HepG2 (cell line): Measurements from ENCODE around the gene LLGL2. TPM values are rescaled to one million over a fixed set of nuclear protein-coding genes. Genes with fewer than 3 reads are reported as not detected.

Source experiments
- DNMT1 ChIP-seq: sonication (generic); formaldehyde crosslinking; IDR thresholded peaks from 2 replicates; pipeline ENCODE4 v1.5.1; 2020; ENCODE audit warnings: mild to moderate bottlenecking, missing genetic modification reagents
- DPF2 ChIP-seq: sonication (generic); formaldehyde crosslinking; IDR thresholded peaks from 2 replicates; pipeline ENCODE4 v1.4.0; 2020; ENCODE audit warnings: mild to moderate bottlenecking, low read depth, missing genetic modification reagents, borderline replicate concordance
- FOSL1 ChIP-seq: sonication (generic); formaldehyde crosslinking; IDR thresholded peaks from 2 replicates; pipeline ENCODE4 v1.9.0; 2021; ENCODE audit warnings: missing genetic modification reagents, borderline replicate concordance
- FOXA1 ChIP-seq, 2 experiments: fragments of 450-650 bp in 1 of 2; sonication (generic) in 1 of 2; formaldehyde crosslinking in 1 of 2; IDR thresholded peaks; 2 replicates each; pipeline versions ENCODE4 v1.4.0 to v1.6.1; 2016 to 2020; ENCODE audit warnings: missing genetic modification reagents in 1 of 2
- FOXO1 ChIP-seq: sonication (generic); formaldehyde crosslinking; IDR thresholded peaks from 2 replicates; pipeline ENCODE4 v1.4.0; 2020; ENCODE audit warnings: missing genetic modification reagents
- MEIS2 ChIP-seq: sonication (generic); formaldehyde crosslinking; IDR thresholded peaks from 2 replicates; pipeline ENCODE4 v1.9.0; 2021; ENCODE audit warnings: mild to moderate bottlenecking, missing genetic modification reagents
- MTA1 ChIP-seq: sonication (generic); formaldehyde crosslinking; IDR thresholded peaks from 2 replicates; pipeline ENCODE4 v1.4.0; 2020; ENCODE audit warnings: missing genetic modification reagents, mild to moderate bottlenecking, borderline replicate concordance
- MYC ChIP-seq: sonication (generic); formaldehyde crosslinking; IDR thresholded peaks from 2 replicates; pipeline ENCODE4 v1.9.0; 2021; ENCODE audit warnings: missing genetic modification reagents, borderline replicate concordance
- NFE2L1 ChIP-seq: sonication (generic); formaldehyde crosslinking; IDR thresholded peaks from 2 replicates; pipeline ENCODE4 v1.4.0; 2020; ENCODE audit warnings: missing genetic modification reagents, mild to moderate bottlenecking, borderline replicate concordance
- NR3C1 ChIP-seq: sonication (generic); formaldehyde crosslinking; IDR thresholded peaks from 2 replicates; pipeline ENCODE4 v1.4.0; 2020; ENCODE audit warnings: missing genetic modification reagents
- PCBP1 ChIP-seq: fragments of 200-400 bp; formaldehyde crosslinking; IDR thresholded peaks from 2 replicates; pipeline ENCODE4 v1.6.1; 2017; ENCODE audit warnings: mild to moderate bottlenecking, low read depth, low read length, borderline replicate concordance
- SOX5 ChIP-seq: IDR thresholded peaks from 2 replicates; pipeline ENCODE4 v1.6.1; 2016; ENCODE audit warnings: borderline replicate concordance
- TCF7L2 ChIP-seq: IDR thresholded peaks from 2 replicates; pipeline ENCODE4 v1.6.1; 2011; ENCODE audit warnings: mild to moderate bottlenecking, low read depth, low read length, moderate library complexity
- TFDP1 ChIP-seq: IDR thresholded peaks from 2 replicates; pipeline ENCODE4 v1.6.1; 2016; ENCODE audit warnings: missing compliant biosample characterization, missing genetic modification reagents, borderline replicate concordance
- ZBTB21 ChIP-seq: sonication (generic); formaldehyde crosslinking; IDR thresholded peaks from 2 replicates; pipeline ENCODE4 v1.4.0; 2020; ENCODE audit warnings: missing genetic modification reagents
- ZFP37 ChIP-seq: sonication (generic); formaldehyde crosslinking; IDR thresholded peaks from 2 replicates; pipeline ENCODE4 v1.4.0; 2020; ENCODE audit warnings: missing genetic modification reagents, borderline replicate concordance
- ZNF17 ChIP-seq: sonication (generic); formaldehyde crosslinking; IDR thresholded peaks from 2 replicates; pipeline ENCODE4 v1.5.0; 2020; ENCODE audit warnings: mild to moderate bottlenecking, missing genetic modification reagents
- ZNF256 ChIP-seq: sonication (generic); formaldehyde crosslinking; conservative IDR thresholded peaks from 2 replicates; pipeline ENCODE4 v1.4.0; 2020; ENCODE audit warnings: missing genetic modification reagents
- ZNF451 ChIP-seq: sonication (generic); formaldehyde crosslinking; IDR thresholded peaks from 2 replicates; pipeline ENCODE4 v1.5.0; 2020; ENCODE audit warnings: mild to moderate bottlenecking, missing genetic modification reagents
- ZNF589 ChIP-seq: sonication (generic); formaldehyde crosslinking; conservative IDR thresholded peaks from 2 replicates; pipeline ENCODE4 v1.8.0; 2022; ENCODE audit warnings: mild to moderate bottlenecking, moderate library complexity, missing genetic modification reagents
- ZNF619 ChIP-seq: sonication (generic); formaldehyde crosslinking; IDR thresholded peaks from 2 replicates; pipeline ENCODE4 v1.4.0; 2020; ENCODE audit warnings: mild to moderate bottlenecking, missing genetic modification reagents
- ZNF720 ChIP-seq: sonication (generic); formaldehyde crosslinking; IDR thresholded peaks from 2 replicates; pipeline ENCODE4 v1.4.0; 2020; ENCODE audit warnings: missing genetic modification reagents
- ZNF792 ChIP-seq: IDR thresholded peaks from 2 replicates; pipeline ENCODE4 v1.6.1; 2016
- ZNF841 ChIP-seq: sonication (generic); formaldehyde crosslinking; IDR thresholded peaks from 2 replicates; pipeline ENCODE4 v1.8.1; 2023; ENCODE audit warnings: missing genetic modification reagents, borderline replicate concordance
- ZSCAN20 ChIP-seq: sonication (generic); formaldehyde crosslinking; IDR thresholded peaks from 2 replicates; pipeline ENCODE4 v1.4.0; 2020; ENCODE audit warnings: missing genetic modification reagents, mild to moderate bottlenecking, borderline replicate concordance
- polyA plus RNA-seq, 8 experiments: library from polyadenylated mRNA; depleted of rRNA in 3 of 8; stranded (reverse) in 7 of 8; unstranded in 1 of 8; fragments of >200 nt; fragmentation: Illumina TruSeq in 4 of 8; extraction: Trizol in 4 of 8; gene quantifications; 2 replicates each; pipeline versions ENCODE4 v1.2.1 to v1.2.3, GENCODE V29; 2011 to 2016; ENCODE audit warnings: low read depth in 4 of 8, missing spikeins in 1 of 8, mixed read lengths in 1 of 8; ENCODE audit not compliant: insufficient read depth in 1 of 8
- total RNA-seq, 5 experiments: library from RNA; depleted of rRNA; stranded (reverse); fragments of >200 nt; fragmentation: Illumina TruSeq; extraction: Trizol; gene quantifications; 2 replicates each; pipeline ENCODE4 v1.2.3, GENCODE V29; 2016; ENCODE audit warnings: low read depth in 1 of 5
- TF ChIP-seq, protein P1 (sequence below): sonication (generic); formaldehyde crosslinking; IDR thresholded peaks from 2 replicates; pipeline ENCODE4 v1.5.0; 2020; ENCODE audit warnings: mild to moderate bottlenecking, missing genetic modification reagents, borderline replicate concordance
- TF ChIP-seq, protein P2 (sequence below): sonication (generic); formaldehyde crosslinking; IDR thresholded peaks from 2 replicates; pipeline ENCODE4 v1.4.0; 2020; ENCODE audit warnings: mild to moderate bottlenecking, missing genetic modification reagents
- TF ChIP-seq, protein P3 (sequence below): sonication (generic); formaldehyde crosslinking; IDR thresholded peaks from 2 replicates; pipeline ENCODE4 v1.5.0; 2020; ENCODE audit warnings: missing genetic modification reagents

Gene LLGL2
- total and polyA plus RNA-seq, 2 of the 13 experiments (the other 11 are each of a cell fraction or from before 2014, with no cell fraction given) = 83.0 to 86.7 TPM

- TF ChIP-seq ZFP37 (CRISPR knock-in tag) (no peak), ZSCAN20 (no peak), ZNF841 (no peak), DNMT1 (CRISPR knock-in tag) (0 out of 2 replicates have a peak, but pooled peaks have one; percentile 20), NFE2L1 (no peak), ZNF720 (CRISPR knock-in tag) (no peak), MTA1 (peak; percentile 41; the same call in 1 of the 2 replicates), FOSL1 (CRISPR knock-in tag) (no peak), SOX5 (CRISPR knock-in tag) (0 out of 2 replicates have a peak, but pooled peaks have one; percentile 39), MEIS2 (no peak), TFDP1 (CRISPR knock-in tag) (no peak), DPF2 (CRISPR knock-in tag) (no peak), FOXA1 (IDR thresholded peaks at IDR 0.05) (no peak), FOXA1 (CRISPR knock-in tag; IDR thresholded peaks at IDR 0.05) (peak; percentile 56), ZNF619 (no peak), ZBTB21 (CRISPR knock-in tag) (no peak), ZNF256 (CRISPR knock-in tag) (no peak), ZNF451 (no peak), NR3C1 (CRISPR knock-in tag) (no peak), ZNF792 (CRISPR knock-in tag) (no peak), TCF7L2 (no peak), PCBP1 (0 out of 2 replicates have a peak, but pooled peaks have one; percentile 27), ZNF17 (CRISPR knock-in tag) (no peak), FOXO1 (CRISPR knock-in tag) (no peak), MYC (CRISPR knock-in tag) (peak; percentile 38), ZNF589 (CRISPR knock-in tag) (no peak)
- TF ChIP-seq, protein P1, sequence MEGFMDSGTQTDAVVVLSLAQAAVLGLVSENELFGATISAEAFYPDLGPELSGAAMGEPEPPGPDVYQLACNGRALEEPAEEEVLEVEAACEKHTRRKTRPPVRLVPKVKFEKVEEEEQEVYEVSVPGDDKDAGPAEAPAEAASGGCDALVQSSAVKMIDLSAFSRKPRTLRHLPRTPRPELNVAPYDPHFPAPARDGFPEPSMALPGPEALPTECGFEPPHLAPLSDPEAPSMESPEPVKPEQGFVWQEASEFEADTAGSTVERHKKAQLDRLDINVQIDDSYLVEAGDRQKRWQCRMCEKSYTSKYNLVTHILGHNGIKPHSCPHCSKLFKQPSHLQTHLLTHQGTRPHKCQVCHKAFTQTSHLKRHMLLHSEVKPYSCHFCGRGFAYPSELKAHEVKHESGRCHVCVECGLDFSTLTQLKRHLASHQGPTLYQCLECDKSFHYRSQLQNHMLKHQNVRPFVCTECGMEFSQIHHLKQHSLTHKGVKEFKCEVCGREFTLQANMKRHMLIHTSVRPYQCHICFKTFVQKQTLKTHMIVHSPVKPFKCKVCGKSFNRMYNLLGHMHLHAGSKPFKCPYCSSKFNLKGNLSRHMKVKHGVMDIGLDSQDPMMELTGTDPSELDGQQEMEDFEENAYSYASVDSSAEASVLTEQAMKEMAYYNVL = no peak
- TF ChIP-seq, protein P2, sequence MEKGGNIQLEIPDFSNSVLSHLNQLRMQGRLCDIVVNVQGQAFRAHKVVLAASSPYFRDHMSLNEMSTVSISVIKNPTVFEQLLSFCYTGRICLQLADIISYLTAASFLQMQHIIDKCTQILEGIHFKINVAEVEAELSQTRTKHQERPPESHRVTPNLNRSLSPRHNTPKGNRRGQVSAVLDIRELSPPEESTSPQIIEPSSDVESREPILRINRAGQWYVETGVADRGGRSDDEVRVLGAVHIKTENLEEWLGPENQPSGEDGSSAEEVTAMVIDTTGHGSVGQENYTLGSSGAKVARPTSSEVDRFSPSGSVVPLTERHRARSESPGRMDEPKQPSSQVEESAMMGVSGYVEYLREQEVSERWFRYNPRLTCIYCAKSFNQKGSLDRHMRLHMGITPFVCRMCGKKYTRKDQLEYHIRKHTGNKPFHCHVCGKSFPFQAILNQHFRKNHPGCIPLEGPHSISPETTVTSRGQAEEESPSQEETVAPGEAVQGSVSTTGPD (CRISPR knock-in tag) = no peak
- TF ChIP-seq, protein P3, sequence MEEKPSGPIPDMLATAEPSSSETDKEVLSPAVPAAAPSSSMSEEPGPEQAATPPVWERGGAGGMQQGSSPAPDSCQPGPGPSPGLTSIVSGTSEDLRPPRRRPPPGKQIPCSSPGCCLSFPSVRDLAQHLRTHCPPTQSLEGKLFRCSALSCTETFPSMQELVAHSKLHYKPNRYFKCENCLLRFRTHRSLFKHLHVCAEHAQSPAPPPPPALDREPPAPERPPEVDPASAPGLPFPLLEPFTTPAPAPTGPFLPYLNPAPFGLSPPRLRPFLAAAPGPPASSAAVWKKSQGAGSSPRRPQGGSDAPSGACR (CRISPR knock-in tag) = no peak
These were observed 30.2 kb downstream of the LLGL2 start (continued) for GRCh38 chr17:75555679-75556153.
